HFFc6 (cell line): Measurements from ENCODE around the gene MON1B. TPM values are rescaled to one million over a fixed set of nuclear protein-coding genes. Genes with fewer than 3 reads are reported as not detected.
A peak's percentile ranks its signal among the peaks of the same experiment; 100 is the strongest.

ENCODE experiments used
- DNase-seq: peaks from one replicate; pipeline ENCODE4 v3.0.0-alpha.2; 2018
- H3K27ac Mint-ChIP-seq: 2 replicates; pipeline ENCODE4 v1.8.0; 2020; ENCODE audit warnings: mild to moderate bottlenecking, mixed read lengths
- H3K27me3 Mint-ChIP-seq: 2 replicates; pipeline ENCODE4 v1.8.0; 2021; ENCODE audit warnings: mild to moderate bottlenecking, moderate library complexity, mixed read lengths; ENCODE audit not compliant: insufficient read depth
- H3K36me3 Mint-ChIP-seq: 2 replicates; pipeline ENCODE4 v1.8.0; 2021; ENCODE audit warnings: low read depth, mixed read lengths
- H3K4me1 Mint-ChIP-seq: 2 replicates; pipeline ENCODE4 v1.8.0; 2020; ENCODE audit warnings: low read depth, mixed read lengths
- H3K4me3 Mint-ChIP-seq: 2 replicates; pipeline ENCODE4 v1.8.0; 2020; ENCODE audit warnings: mild to moderate bottlenecking, moderate library complexity, mixed read lengths
- H3K9me3 Mint-ChIP-seq: 2 replicates; pipeline ENCODE4 v1.8.0; 2020; ENCODE audit warnings: mild to moderate bottlenecking, mixed read lengths
- total RNA-seq, 6 experiments: library from RNA; stranded (reverse); fragmentation: NEBNext Ultra II Directional; extraction: Animal tissue kit (Norgen Biotek cat#: 25700); gene quantifications; 2 replicates in 1 of 6; 3 replicates in 5 of 6; pipeline ENCODE4 v1.2.3, GENCODE V29; 2021
- TF ChIP-seq, protein P1 (sequence below): fragments of 200-600 bp; sonication (generic); IDR thresholded peaks from 2 replicates; pipeline ENCODE4 v1.5.0; 2021; ENCODE audit warnings: antibody characterized with exemption, mild to moderate bottlenecking

The MON1B gene
- total RNA-seq, 6 experiments from 2014 or later, result 28.7 to 36.5 (median 33.0) TPM

- Mint-ChIP-seq H3K27me3 (peaks cover 5% of the 10 kb centered on the region), H3K27ac (no peak overlapping the region)
These were observed 32.2 kb downstream of the MON1B start for GRCh38 chr16:77223184-77223583.

GRCh38 chr16:77225182-77225581 is 34.2 kb downstream of the MON1B start:
- no peak for DNase-seq
- H3K27me3 Mint-ChIP-seq, result peaks cover 7% of the 10 kb centered on the region
- H3K4me1 Mint-ChIP-seq, result peaks cover 5% of the 10 kb centered on the region
- no peaks in the 10 kb centered on the region for H3K9me3 Mint-ChIP-seq
- H3K27ac Mint-ChIP-seq, result no peak overlapping the region
- TF ChIP-seq, protein P1, sequence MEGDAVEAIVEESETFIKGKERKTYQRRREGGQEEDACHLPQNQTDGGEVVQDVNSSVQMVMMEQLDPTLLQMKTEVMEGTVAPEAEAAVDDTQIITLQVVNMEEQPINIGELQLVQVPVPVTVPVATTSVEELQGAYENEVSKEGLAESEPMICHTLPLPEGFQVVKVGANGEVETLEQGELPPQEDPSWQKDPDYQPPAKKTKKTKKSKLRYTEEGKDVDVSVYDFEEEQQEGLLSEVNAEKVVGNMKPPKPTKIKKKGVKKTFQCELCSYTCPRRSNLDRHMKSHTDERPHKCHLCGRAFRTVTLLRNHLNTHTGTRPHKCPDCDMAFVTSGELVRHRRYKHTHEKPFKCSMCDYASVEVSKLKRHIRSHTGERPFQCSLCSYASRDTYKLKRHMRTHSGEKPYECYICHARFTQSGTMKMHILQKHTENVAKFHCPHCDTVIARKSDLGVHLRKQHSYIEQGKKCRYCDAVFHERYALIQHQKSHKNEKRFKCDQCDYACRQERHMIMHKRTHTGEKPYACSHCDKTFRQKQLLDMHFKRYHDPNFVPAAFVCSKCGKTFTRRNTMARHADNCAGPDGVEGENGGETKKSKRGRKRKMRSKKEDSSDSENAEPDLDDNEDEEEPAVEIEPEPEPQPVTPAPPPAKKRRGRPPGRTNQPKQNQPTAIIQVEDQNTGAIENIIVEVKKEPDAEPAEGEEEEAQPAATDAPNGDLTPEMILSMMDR, result no peak
- no peaks in the 10 kb centered on the region for H3K36me3 Mint-ChIP-seq
- no peak overlapping the region for H3K4me3 Mint-ChIP-seq

More at GRCh38 chr16:77223184-77223583, 32.2 kb downstream of the MON1B start:
- DNase-seq, result no peak
- Mint-ChIP-seq H3K9me3 (no peaks in the 10 kb centered on the region), H3K36me3 (no peaks in the 10 kb centered on the region), H3K4me1 (peaks cover 5% of the 10 kb centered on the region), H3K4me3 (no peak overlapping the region)
- TF ChIP-seq, protein P1, result peak; percentile 51

GRCh38 chr16:77227745-77228144 is 36.8 kb downstream of the MON1B start:
- Mint-ChIP-seq H3K4me3 (no peak overlapping the region), H3K4me1 (peaks cover 5% of the 10 kb centered on the region), H3K9me3 (no peaks in the 10 kb centered on the region), H3K27ac (no peak overlapping the region), H3K27me3 (peaks cover 7% of the 10 kb centered on the region), H3K36me3 (no peaks in the 10 kb centered on the region)
- DNase-seq, result no peak
- TF ChIP-seq, protein P1, result no peak

DNA sequence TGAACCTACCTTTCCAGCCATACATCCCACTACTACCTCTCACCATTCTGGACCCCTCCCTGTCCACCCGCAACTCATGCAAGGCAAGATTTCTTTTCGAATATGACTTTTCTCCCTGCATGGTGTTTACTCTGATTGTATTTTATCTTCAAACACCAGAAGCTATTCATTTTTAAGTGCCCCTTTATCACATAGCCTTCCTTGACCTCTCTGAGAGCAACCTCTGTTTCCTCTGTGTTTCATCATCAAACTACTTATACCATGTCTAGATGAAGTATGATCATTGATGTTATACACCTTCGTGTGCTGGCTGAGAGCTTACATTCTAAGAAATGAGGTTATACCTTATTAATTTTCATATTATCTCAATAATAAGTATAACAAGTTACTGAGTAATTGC is 40.1 kb downstream of the MON1B start:
- H3K4me1 Mint-ChIP-seq, result peaks cover 8% of the 10 kb centered on the region; the same call in 1 of the 2 replicates
- no peak overlapping the region for H3K4me3 Mint-ChIP-seq
- H3K27ac Mint-ChIP-seq, result no peak overlapping the region
- H3K27me3 Mint-ChIP-seq, result peaks cover 3% of the 10 kb centered on the region
- no peak for DNase-seq
- no peaks in the 10 kb centered on the region for H3K9me3 Mint-ChIP-seq
- H3K36me3 Mint-ChIP-seq, result no peaks in the 10 kb centered on the region
- TF ChIP-seq, protein P1, result no peak

GRCh38 chr16:77233799-77234519 is 43.0 kb downstream of the MON1B start:
- Mint-ChIP-seq H3K36me3 (no peaks in the 10 kb centered on the region), H3K4me1 (peaks cover 8% of the 10 kb centered on the region; the same call in 1 of the 2 replicates), H3K9me3 (no peaks in the 10 kb centered on the region), H3K4me3 (no peak overlapping the region; the same call in 1 of the 2 replicates), H3K27me3 (peaks cover 3% of the 10 kb centered on the region), H3K27ac (no peak overlapping the region)
- no peak for DNase-seq
- TF ChIP-seq, protein P1, result no peak
